Lower leg skin (tissue), 3 donors: ENCODE data around the gene ELAVL1.

Experiments used
- CTCF ChIP-seq, 3 donors: fragments of 450-650 bp; IDR thresholded peaks; one replicate each; pipeline ENCODE4 v1.5.1; 2016; ENCODE audit warnings: antibody characterized with exemption in 3 of 3, mild to moderate bottlenecking in 3 of 3, moderate library complexity in 2 of 3
- POLR2A ChIP-seq, 2 donors: fragments of 450-650 bp; IDR thresholded peaks; one replicate each; pipeline ENCODE4 v1.6.1; 2016 to 2017; ENCODE audit warnings: antibody characterized with exemption in 2 of 2, mild to moderate bottlenecking in 1 of 2, moderate library complexity in 1 of 2

- TF ChIP-seq POLR2A (IDR thresholded peaks at IDR 0.05) (no peak), CTCF (IDR thresholded peaks at IDR 0.05) (no peak)
Measured at GRCh38 chr19:7926727-7927604, 78.5 kb downstream of the ELAVL1 start.
